A549 (cell line): Measurements from ENCODE around the gene MYOZ1.

ENCODE experiments used
- EP300 ChIP-seq, 2 experiments: fragments of >200 bp; sonication (Bioruptor Twin); formaldehyde crosslinking; IDR thresholded peaks; 2 replicates in 1 of 2; 3 replicates in 1 of 2; pipeline ENCODE4 v1.6.1; 2016 to 2017
- FOSB ChIP-seq: fragments of 250-450 bp; sonication (Bioruptor Pico); IDR thresholded peaks from 2 replicates; pipeline ENCODE4 v1.5.0; 2020; ENCODE audit warnings: mild to moderate bottlenecking, moderate library complexity
- FOSL2 ChIP-seq, 2 experiments: fragments of 450-650 bp in 1 of 2; fragments of >200 bp in 1 of 2; sonication (Bioruptor Twin) in 1 of 2; formaldehyde crosslinking; IDR thresholded peaks; 2 replicates each; pipeline versions ENCODE4 v1.5.0 to v1.6.1; 2016 to 2020; ENCODE audit warnings: mild to moderate bottlenecking in 1 of 2, moderate library complexity in 1 of 2
- MAFK ChIP-seq: fragments of 450-650 bp; IDR thresholded peaks from 2 replicates; pipeline ENCODE4 v1.6.1; 2014; ENCODE audit not compliant: partially characterized antibody
- MYC ChIP-seq: IDR thresholded peaks from 2 replicates; pipeline ENCODE4 v1.6.1; 2012; ENCODE audit warnings: mild to moderate bottlenecking, inconsistent platforms, low read length, improper control_type of control experiment, borderline replicate concordance
- POLR2A ChIP-seq: IDR thresholded peaks from 2 replicates; pipeline ENCODE4 v1.6.1; 2012; ENCODE audit warnings: mild to moderate bottlenecking, low read length
- RAD21 ChIP-seq, 2 experiments: fragments of >200 bp in 1 of 2; sonication (Bioruptor Twin) in 1 of 2; formaldehyde crosslinking in 1 of 2; IDR thresholded peaks in 1 of 2; conservative IDR thresholded peaks in 1 of 2; 2 replicates in 1 of 2; 3 replicates in 1 of 2; pipeline ENCODE4 v1.6.1; 2012 to 2018; ENCODE audit warnings: inconsistent platforms in 1 of 2
- RNF2 ChIP-seq: fragments of 200-600 bp; sonication (generic); IDR thresholded peaks from 2 replicates; pipeline ENCODE4 v1.6.1; 2016; ENCODE audit warnings: low read depth, mild to moderate bottlenecking, antibody characterized with exemption, moderate library complexity, borderline replicate concordance

DNA sequence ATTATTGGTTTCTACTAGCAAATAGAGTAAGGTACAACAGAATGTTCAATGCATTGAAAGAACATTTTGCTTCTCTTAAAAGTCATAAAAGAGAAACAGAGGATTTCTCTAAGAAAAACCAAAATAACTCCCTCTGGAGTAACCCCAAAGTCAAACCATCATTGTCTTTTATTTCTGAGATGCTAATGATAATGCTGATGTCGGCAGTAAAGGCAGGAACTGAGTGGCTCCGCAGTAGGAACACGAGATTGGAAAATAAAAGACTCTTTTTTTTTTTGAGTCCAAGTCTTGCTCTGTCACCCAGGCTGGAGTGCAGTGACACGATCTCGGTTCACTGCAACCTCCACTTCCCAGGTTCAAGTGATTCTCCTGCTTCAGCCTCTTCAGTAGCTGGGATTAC lies 47.5 kb downstream of the MYOZ1 start:
- TF ChIP-seq RNF2 (no peak), EP300 (IDR thresholded peaks at IDR 0.05) (no peak), FOSB (CRISPR knock-in tag) (no peak), MYC (no peak), RAD21 (conservative IDR thresholded peaks at IDR 0.05 in 1 of 2, IDR thresholded peaks at IDR 0.05 in 1 of 2) (no peak), MAFK (peak; percentile 95), POLR2A (no peak), FOSL2 (IDR thresholded peaks at IDR 0.05) (no peak), FOSL2 (CRISPR knock-in tag; IDR thresholded peaks at IDR 0.05) (no peak)
